Prostate gland (tissue), 2 donors: ENCODE results near the gene DUSP19. TPM values are rescaled to one million over a fixed set of nuclear protein-coding genes. Genes with fewer than 3 reads are reported as not detected.

Experiments used
- DNase-seq: peaks from one replicate; pipeline ENCODE4 v3.0.0-alpha.2; 2019; ENCODE audit warnings: low spot score
- H3K27ac ChIP-seq, 2 donors: fragments of 200-600 bp; sonication (generic); 2 replicates each; pipeline ENCODE4 v1.5.1; 2017 to 2019
- H3K27me3 ChIP-seq: fragments of 200-600 bp; sonication (generic); replicated peaks from 2 replicates; pipeline ENCODE4 v1.5.1; 2019; ENCODE audit not compliant: insufficient read depth
- H3K36me3 ChIP-seq, 2 donors: fragments of 200-600 bp; sonication (generic); 1 replicate in 1 of 2; 2 replicates in 1 of 2; pipeline versions ENCODE4 v1.5.1 to v1.8.1; 2017 to 2019
- H3K4me1 ChIP-seq: fragments of 200-600 bp; sonication (generic); replicated peaks from 2 replicates; pipeline ENCODE4 v1.5.1; 2019
- H3K4me3 ChIP-seq, 2 donors: fragments of 200-600 bp; sonication (generic); 2 replicates each; pipeline ENCODE4 v1.5.1; 2017 to 2019
- H3K9me3 ChIP-seq: fragments of 200-600 bp; sonication (generic); 2 replicates; pipeline ENCODE4 v1.5.1; 2017
- CTCF ChIP-seq, 4 experiments: fragments of 200-600 bp in 2 of 4; fragments of 450-650 bp in 2 of 4; sonication (generic) in 2 of 4; IDR thresholded peaks; 1 replicate in 3 of 4; 2 replicates in 1 of 4; pipeline ENCODE4 v1.5.1; 2016 to 2019; ENCODE audit warnings: antibody characterized with exemption in 4 of 4, mild to moderate bottlenecking in 2 of 4, moderate library complexity in 2 of 4
- POLR2A ChIP-seq: fragments of 450-650 bp; IDR thresholded peaks from one replicate; pipeline ENCODE4 v1.6.1; 2016; ENCODE audit warnings: antibody characterized with exemption, mild to moderate bottlenecking
- POLR2AphosphoS5 ChIP-seq: sonication (generic); formaldehyde crosslinking; IDR thresholded peaks from one replicate; pipeline ENCODE4 v1.6.1; 2017; ENCODE audit warnings: antibody characterized with exemption
- WGBS: methylation state at CpG from one replicate; pipeline ENCODE4 v1.1.5; 2018; 5-methylcytosine and 5-hydroxymethylcytosine counted together
- intact Hi-C: fragments of 100-400 bp; cut with DNase I; formaldehyde crosslinking; loops from one replicate; pipeline ENCODE4 v1.14.2; 2022
- total RNA-seq, 2 donors: library from RNA; depleted of rRNA; stranded (reverse); fragments of >200 nt; gene quantifications; one replicate each; pipeline ENCODE4 v1.1.0, GENCODE V29; 2016

The DUSP19 gene
- total RNA-seq, 2 donors from 2014 or later: 2.1 to 2.5 TPM

DNA sequence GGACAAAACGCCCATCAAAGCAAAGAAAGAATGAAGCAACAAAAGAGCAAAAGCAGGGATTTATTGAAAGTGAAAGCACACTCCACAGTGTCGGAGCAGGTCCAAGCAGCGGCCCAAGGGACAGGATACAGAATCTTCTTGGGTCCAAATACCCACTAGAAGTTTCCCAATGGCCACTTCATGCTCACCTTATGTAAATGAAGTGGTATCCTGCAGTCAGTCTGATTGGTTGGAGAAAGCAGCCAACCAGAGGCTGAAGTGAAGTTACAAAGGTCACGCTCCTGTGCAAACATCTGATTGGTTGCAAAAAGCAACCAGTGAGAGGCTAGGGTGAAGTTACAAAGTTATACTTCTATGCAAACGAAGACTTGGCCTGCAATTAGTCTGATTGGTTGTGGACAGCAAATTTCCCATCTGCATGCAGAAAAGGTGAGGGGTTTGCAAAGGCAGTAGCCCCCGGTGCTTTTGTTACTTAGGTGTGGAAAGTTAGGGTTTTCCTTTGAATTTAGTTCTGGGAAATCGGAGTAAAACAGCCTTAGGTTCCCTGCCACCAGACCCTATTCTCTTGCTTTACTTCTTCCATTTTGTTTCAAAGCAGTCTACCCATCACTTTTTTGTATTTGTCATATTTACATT, 12.9 kb downstream of the DUSP19 start:
- H3K4me1 ChIP-seq: no peaks in the 10 kb centered on the region
- no peak for DNase-seq
- 96% methylated on average over 7 of the region's 7 CpGs for WGBS
- H3K27ac ChIP-seq: no peak overlapping the region
- no peak overlapping the region for H3K4me3 ChIP-seq
- intact Hi-C loops: no loop called here
- no peaks in the 10 kb centered on the region for H3K9me3 ChIP-seq
- no peaks in the 10 kb centered on the region for H3K36me3 ChIP-seq
- no peaks in the 10 kb centered on the region for H3K27me3 ChIP-seq
- TF ChIP-seq POLR2AphosphoS5 (no peak), CTCF (IDR thresholded peaks at IDR 0.05) (no peak), POLR2A (no peak)

DNA sequence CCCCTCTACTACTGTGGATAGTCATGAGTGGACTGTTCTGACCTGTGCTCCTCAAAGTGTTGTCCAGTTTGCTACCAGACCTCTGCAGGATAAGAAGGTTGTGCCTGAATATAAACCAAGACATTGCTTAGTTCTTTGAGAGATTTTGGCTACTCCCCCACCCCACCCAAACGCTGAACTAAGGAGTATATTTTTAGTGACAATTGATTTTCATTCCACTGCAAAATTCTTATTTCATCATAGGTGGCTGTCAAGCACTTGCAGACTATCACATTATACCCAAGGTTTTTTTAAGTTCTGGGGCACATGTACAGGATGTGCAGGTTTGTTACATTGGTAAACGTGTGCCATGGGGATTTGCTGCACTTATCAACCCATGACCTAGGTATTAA, 13.4 kb downstream of the DUSP19 start:
- TF ChIP-seq CTCF (IDR thresholded peaks at IDR 0.05) (no peak), POLR2AphosphoS5 (no peak), POLR2A (no peak)
- no peak overlapping the region for H3K4me3 ChIP-seq
- no peak for DNase-seq
- H3K36me3 ChIP-seq: no peaks in the 10 kb centered on the region
- H3K27ac ChIP-seq: no peak overlapping the region
- H3K27me3 ChIP-seq: no peaks in the 10 kb centered on the region
- no peaks in the 10 kb centered on the region for H3K4me1 ChIP-seq
- WGBS: 96% methylated on average over 2 of the region's 2 CpGs
- no peaks in the 10 kb centered on the region for H3K9me3 ChIP-seq
- intact Hi-C loops: no loop called here

- Histone ChIP-seq H3K27me3 (no peaks in the 10 kb centered on the region), H3K4me1 (no peaks in the 10 kb centered on the region), H3K27ac (no peak overlapping the region), H3K4me3 (no peak overlapping the region), H3K36me3 (no peaks in the 10 kb centered on the region), H3K9me3 (no peaks in the 10 kb centered on the region)
- TF ChIP-seq POLR2AphosphoS5 (no peak), POLR2A (no peak), CTCF (IDR thresholded peaks at IDR 0.05) (no peak)
- no peak for DNase-seq
- 55% methylated on average over 2 of the region's 2 CpGs for WGBS
- intact Hi-C loops: no loop called here
Observed at GRCh38 chr2:183093857-183094657, 15.5 kb downstream of the DUSP19 start.

DNA sequence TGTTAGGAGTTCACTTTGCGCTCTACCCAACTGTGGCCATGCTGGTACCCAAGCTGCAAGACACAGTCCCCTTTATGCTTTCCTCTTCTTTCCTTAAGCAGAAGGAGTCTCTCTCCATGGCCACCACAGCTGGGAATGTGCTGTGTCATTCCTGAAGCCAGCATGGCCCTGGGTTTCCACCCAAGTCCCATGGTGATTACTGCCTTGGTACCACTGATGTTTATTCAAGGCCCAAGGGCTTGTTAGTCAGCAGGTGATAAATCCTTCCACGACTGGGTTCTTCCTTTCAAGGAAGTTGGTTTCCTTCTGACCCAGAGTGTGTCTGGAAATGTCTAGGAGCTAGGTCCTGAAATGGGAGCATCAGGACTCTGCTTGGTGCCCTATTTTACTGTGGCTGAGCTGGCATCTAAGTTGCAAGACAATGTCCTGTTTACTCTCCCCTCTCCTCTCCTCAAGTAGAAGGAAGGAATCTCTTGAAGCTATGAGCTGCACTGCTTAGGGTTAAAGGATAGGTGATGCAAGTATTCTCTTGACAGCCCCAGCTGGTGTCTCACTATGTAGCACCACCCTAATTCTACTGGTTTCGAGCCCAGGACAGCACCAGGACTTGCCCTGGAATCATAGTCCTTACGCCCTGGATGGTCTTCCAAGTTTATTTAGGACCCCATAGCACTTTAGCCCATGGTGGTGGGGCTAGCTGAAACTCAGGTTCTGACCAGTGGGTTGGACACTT, 27.0 kb downstream of the DUSP19 start:
- H3K4me3 ChIP-seq: no peak overlapping the region
- WGBS: 75% methylated on average over 4 of the region's 4 CpGs
- H3K27ac ChIP-seq: no peak overlapping the region
- H3K27me3 ChIP-seq: no peaks in the 10 kb centered on the region
- no peak for TF ChIP-seq POLR2AphosphoS5
- no peak for TF ChIP-seq POLR2A
- TF ChIP-seq CTCF (IDR thresholded peaks at IDR 0.05): no peak
- DNase-seq: no peak
- intact Hi-C loops: no loop called here
- no peaks in the 10 kb centered on the region for H3K36me3 ChIP-seq
- no peaks in the 10 kb centered on the region for H3K9me3 ChIP-seq
- H3K4me1 ChIP-seq: no peaks in the 10 kb centered on the region
